SJSA1 (cell line): ENCODE measurements around the gene ITGA11. TPM values are rescaled to one million over a fixed set of nuclear protein-coding genes. Genes with fewer than 3 reads are reported as not detected.

Experiments used
- DNase-seq, 2 experiments: peaks; one replicate each; pipeline ENCODE4 v3.0.0-alpha.2; 2015 to 2020; ENCODE audit warnings: low spot score in 2 of 2, low read depth in 1 of 2
- H3K27ac ChIP-seq: fragments of 250-450 bp; sonication (Bioruptor Pico); 2 replicates; pipeline ENCODE4 v1.5.1; 2020; ENCODE audit warnings: mild to moderate bottlenecking, moderate library complexity
- H3K27me3 ChIP-seq: fragments of 250-450 bp; sonication (Bioruptor Pico); replicated peaks from 2 replicates; pipeline ENCODE4 v1.5.1; 2020; ENCODE audit warnings: mild to moderate bottlenecking, moderate library complexity
- H3K36me3 ChIP-seq: fragments of 250-450 bp; sonication (Bioruptor Pico); 2 replicates; pipeline ENCODE4 v1.5.1; 2020; ENCODE audit warnings: mild to moderate bottlenecking
- H3K4me1 ChIP-seq: fragments of 250-450 bp; sonication (Bioruptor Pico); replicated peaks from 2 replicates; pipeline ENCODE4 v1.6.1; 2021; ENCODE audit warnings: mild to moderate bottlenecking
- H3K4me3 ChIP-seq: fragments of 250-450 bp; sonication (Bioruptor Pico); 2 replicates; pipeline ENCODE4 v1.5.1; 2020; ENCODE audit warnings: mild to moderate bottlenecking
- H3K9me3 ChIP-seq: fragments of 250-450 bp; sonication (Bioruptor Pico); replicated peaks from 2 replicates; pipeline ENCODE4 v1.5.1; 2020; ENCODE audit warnings: mild to moderate bottlenecking
- total RNA-seq: library from RNA; depleted of rRNA; stranded (reverse); fragments of >200 nt; shearing (Covaris generic); gene quantifications from 2 replicates; pipeline ENCODE4 v1.2.3, GENCODE V29; 2014

ITGA11 gene
- total RNA-seq, 1 experiment from 2014 or later, result 0.34 TPM

- Histone ChIP-seq H3K27me3 (no peaks in the 10 kb centered on the region), H3K9me3 (no peaks in the 10 kb centered on the region), H3K36me3 (peaks cover 41% of the 10 kb centered on the region), H3K4me3 (no peak overlapping the region), H3K27ac (no peak overlapping the region), H3K4me1 (peaks cover 19% of the 10 kb centered on the region)
- no peak for DNase-seq
These were observed 146.5 kb downstream of the ITGA11 start for GRCh38 chr15:68285259-68285980.

- no peak for DNase-seq
- no peak overlapping the region for H3K4me3 ChIP-seq
- H3K27ac ChIP-seq, result no peak overlapping the region
- peaks cover 41% of the 10 kb centered on the region for H3K36me3 ChIP-seq
- no peaks in the 10 kb centered on the region for H3K27me3 ChIP-seq
- H3K9me3 ChIP-seq, result no peaks in the 10 kb centered on the region
- H3K4me1 ChIP-seq, result peaks cover 26% of the 10 kb centered on the region
These were observed 147.2 kb downstream of the ITGA11 start for GRCh38 chr15:68284616-68285258.

GRCh38 chr15:68283401-68283800 is 148.6 kb downstream of the ITGA11 start:
- Histone ChIP-seq H3K4me3 (no peak overlapping the region), H3K27ac (no peak overlapping the region), H3K4me1 (peaks cover 28% of the 10 kb centered on the region), H3K36me3 (peaks cover 45% of the 10 kb centered on the region), H3K9me3 (no peaks in the 10 kb centered on the region), H3K27me3 (no peaks in the 10 kb centered on the region)
- no peak for DNase-seq

GRCh38 chr15:68281008-68281407 is 151.0 kb downstream of the ITGA11 start:
- Histone ChIP-seq H3K36me3 (peaks cover 42% of the 10 kb centered on the region), H3K27me3 (no peaks in the 10 kb centered on the region), H3K4me3 (no peak overlapping the region), H3K4me1 (peaks cover 40% of the 10 kb centered on the region), H3K9me3 (no peaks in the 10 kb centered on the region), H3K27ac (no peak overlapping the region)
- DNase-seq, result no peak

GRCh38 chr15:68279779-68280753 is 151.9 kb downstream of the ITGA11 start:
- Histone ChIP-seq H3K4me3 (peak overlapping the region; percentile 93), H3K36me3 (peaks cover 38% of the 10 kb centered on the region), H3K27me3 (no peaks in the 10 kb centered on the region), H3K9me3 (no peaks in the 10 kb centered on the region), H3K27ac (no peak overlapping the region), H3K4me1 (peaks cover 40% of the 10 kb centered on the region)
- no peak for DNase-seq

- Histone ChIP-seq H3K27ac (peak overlapping the region; percentile 87), H3K36me3 (peaks cover 31% of the 10 kb centered on the region), H3K27me3 (no peaks in the 10 kb centered on the region), H3K4me3 (peak overlapping the region; percentile 93), H3K4me1 (peaks cover 40% of the 10 kb centered on the region), H3K9me3 (no peaks in the 10 kb centered on the region)
- no peak for DNase-seq
These were observed 153.2 kb downstream of the ITGA11 start for GRCh38 chr15:68278595-68279405.

- H3K4me3 ChIP-seq, result peak overlapping the region; percentile 93
- peaks cover 44% of the 10 kb centered on the region for H3K4me1 ChIP-seq
- peak overlapping the region; percentile 87 for H3K27ac ChIP-seq
- no peaks in the 10 kb centered on the region for H3K9me3 ChIP-seq
- H3K27me3 ChIP-seq, result no peaks in the 10 kb centered on the region
- peaks cover 31% of the 10 kb centered on the region for H3K36me3 ChIP-seq
- peak in 1 of 2 experiments; percentile 71 for DNase-seq
These were observed 153.7 kb downstream of the ITGA11 start for GRCh38 chr15:68278345-68278594.

GRCh38 chr15:68277603-68278344 is 154.2 kb downstream of the ITGA11 start, which contains the start of gene FEM1B:
TSS of gene FEM1B (plus strand) at chr15:68277745. CDS start at chr15:68278418, 673 bp downstream.
- Histone ChIP-seq H3K27me3 (no peaks in the 10 kb centered on the region), H3K4me1 (peaks cover 49% of the 10 kb centered on the region), H3K36me3 (peaks cover 31% of the 10 kb centered on the region), H3K27ac (peak within 1 kb of the TSS; percentile 87), H3K4me3 (peak within 1 kb of the TSS; percentile 93), H3K9me3 (no peaks in the 10 kb centered on the region)
- peak; percentile 93 to 98 for DNase-seq

GRCh38 chr15:68277131-68277602 is 154.8 kb downstream of the ITGA11 start:
- Histone ChIP-seq H3K36me3 (peaks cover 31% of the 10 kb centered on the region), H3K27me3 (no peaks in the 10 kb centered on the region), H3K4me1 (peaks cover 54% of the 10 kb centered on the region), H3K4me3 (peak overlapping the region; percentile 93), H3K9me3 (no peaks in the 10 kb centered on the region), H3K27ac (peak overlapping the region; percentile 87)
- peak in 1 of 2 experiments; percentile 54 for DNase-seq

- H3K4me3 ChIP-seq, result peak overlapping the region; percentile 93
- peaks cover 31% of the 10 kb centered on the region for H3K36me3 ChIP-seq
- H3K4me1 ChIP-seq, result peaks cover 54% of the 10 kb centered on the region
- H3K27ac ChIP-seq, result peak overlapping the region; percentile 87
- DNase-seq, result no peak
- H3K27me3 ChIP-seq, result no peaks in the 10 kb centered on the region
- no peaks in the 10 kb centered on the region for H3K9me3 ChIP-seq
These were observed 155.3 kb downstream of the ITGA11 start for GRCh38 chr15:68276668-68277067.

- peaks cover 47% of the 10 kb centered on the region for H3K4me1 ChIP-seq
- peaks cover 21% of the 10 kb centered on the region for H3K36me3 ChIP-seq
- H3K9me3 ChIP-seq, result no peaks in the 10 kb centered on the region
- H3K27me3 ChIP-seq, result no peaks in the 10 kb centered on the region
- H3K27ac ChIP-seq, result no peak overlapping the region
- no peak for DNase-seq
- H3K4me3 ChIP-seq, result no peak overlapping the region
These were observed 156.7 kb downstream of the ITGA11 start for GRCh38 chr15:68275165-68275746.

GRCh38 chr15:68274201-68274848 is 157.6 kb downstream of the ITGA11 start:
- no peak overlapping the region for H3K27ac ChIP-seq
- H3K36me3 ChIP-seq, result peaks cover 12% of the 10 kb centered on the region
- H3K27me3 ChIP-seq, result no peaks in the 10 kb centered on the region
- H3K4me3 ChIP-seq, result no peak overlapping the region
- H3K4me1 ChIP-seq, result peaks cover 39% of the 10 kb centered on the region
- no peak for DNase-seq
- no peaks in the 10 kb centered on the region for H3K9me3 ChIP-seq
